Thyroid gland (tissue), 4 donors: Measurements from ENCODE around the gene SOCS3.

Experiments used
- CTCF ChIP-seq, 6 experiments: fragments of 200-600 bp in 3 of 6; fragments of 450-650 bp in 3 of 6; sonication (generic) in 3 of 6; IDR thresholded peaks; one replicate each; pipeline ENCODE4 v1.5.1; 2016 to 2019; ENCODE audit warnings: antibody characterized with exemption in 6 of 6, mild to moderate bottlenecking in 2 of 6, inconsistent platforms in 1 of 6, moderate library complexity in 1 of 6
- POLR2A ChIP-seq, 2 donors: fragments of 450-650 bp; IDR thresholded peaks; one replicate each; pipeline ENCODE4 v1.6.1; 2017; ENCODE audit warnings: antibody characterized with exemption in 2 of 2, mild to moderate bottlenecking in 2 of 2, moderate library complexity in 1 of 2

- TF ChIP-seq CTCF (IDR thresholded peaks at IDR 0.05) (no peak), POLR2A (IDR thresholded peaks at IDR 0.05) (no peak)
Observed at GRCh38 chr17:78340183-78340955, 19.5 kb downstream of the SOCS3 start.
